HG02885 (cell line): ENCODE data around the gene TBXAS1.
"Not testable (repeated sequence)": the region's sequence is repeated elsewhere in the genome, so short reads cannot be mapped to it uniquely, and the experiment has no call there.

Experiments used
- ATAC-seq: cut with Tn5 transposase; IDR thresholded peaks from one replicate; pipeline ENCODE4 v1.9.1; 2021; ENCODE audit warnings: mild to moderate bottlenecking; ENCODE audit not compliant: unreplicated experiment, poor library complexity

The TBXAS1 gene

DNA sequence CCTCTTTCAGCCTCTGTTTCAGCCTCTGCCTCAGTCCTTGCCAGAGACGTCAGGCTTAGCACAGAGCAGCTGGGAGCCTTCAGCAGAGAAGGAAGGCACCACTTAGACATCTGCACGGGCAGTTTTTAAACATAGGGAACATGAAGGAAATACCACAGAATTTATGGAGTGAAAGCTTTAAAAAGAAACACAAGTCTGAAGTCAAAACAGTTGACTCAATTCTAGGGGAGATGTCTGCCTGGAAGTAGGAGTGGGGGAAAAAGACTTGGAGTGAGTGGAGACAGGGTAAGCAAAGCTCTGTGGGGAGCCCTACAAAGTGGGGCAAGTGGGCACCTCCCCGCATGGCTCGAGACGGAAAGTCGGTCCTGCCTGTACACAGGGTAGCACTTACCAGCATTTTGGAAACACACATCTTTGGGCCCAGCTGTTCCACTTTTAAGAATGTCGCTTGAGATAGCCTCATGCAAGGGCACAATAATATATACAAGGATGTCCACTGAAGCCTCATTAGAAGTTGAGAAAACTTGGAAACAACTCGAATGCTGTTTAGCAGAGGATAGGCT lies 5.0 kb upstream of the TBXAS1 start:
- no peak for ATAC-seq

DNA sequence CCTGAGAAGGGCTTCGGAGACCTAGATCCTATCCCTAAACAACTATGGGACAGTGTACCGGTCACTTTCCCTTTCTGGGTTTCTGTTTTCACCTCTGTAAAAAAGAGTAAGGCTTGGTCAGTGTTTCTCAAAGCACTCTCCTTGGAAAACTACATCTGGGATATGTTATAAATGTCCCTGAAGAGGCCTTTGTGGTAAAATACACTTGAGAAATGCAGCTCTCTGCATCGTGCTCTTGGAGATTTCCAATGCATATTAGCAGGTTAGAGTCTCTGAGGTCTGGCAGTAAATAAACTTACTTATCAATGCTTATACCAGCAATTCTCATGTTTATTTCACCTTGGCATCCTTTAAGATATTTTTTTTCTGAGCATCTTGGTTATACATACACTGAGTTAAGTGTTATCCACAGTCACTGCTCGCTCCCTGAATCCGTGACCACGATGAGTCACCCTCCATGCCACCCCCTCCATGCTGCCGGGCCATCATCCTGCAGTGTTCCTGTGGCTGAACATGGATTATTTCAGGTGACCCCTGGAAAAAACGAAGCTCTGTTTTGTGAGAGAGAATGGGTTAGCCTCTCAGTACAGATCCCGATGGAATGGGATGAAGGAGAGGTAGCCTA lies 3.3 kb upstream of the TBXAS1 start:
- ATAC-seq, result no peak

DNA sequence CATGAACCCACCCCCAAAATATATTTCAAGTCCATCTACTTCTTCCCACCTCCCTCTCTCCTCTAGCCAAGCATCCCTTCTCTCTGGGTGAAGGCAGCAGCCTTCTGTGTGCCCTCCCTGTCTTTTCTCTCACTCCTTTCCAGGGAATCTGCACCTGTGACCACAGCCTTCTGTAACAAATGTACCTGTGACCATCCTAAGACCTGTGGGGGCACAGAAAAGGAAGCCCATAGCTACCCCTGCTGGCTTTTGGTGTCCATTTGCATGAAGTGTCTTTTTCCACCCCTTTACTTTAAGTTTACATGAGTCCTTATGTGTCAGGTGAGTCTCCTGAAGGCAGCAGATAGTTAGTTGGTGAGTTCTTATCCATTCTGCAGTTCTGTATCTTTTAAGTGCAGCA lies 2.0 kb upstream of the TBXAS1 start:
- ATAC-seq, result no peak

DNA sequence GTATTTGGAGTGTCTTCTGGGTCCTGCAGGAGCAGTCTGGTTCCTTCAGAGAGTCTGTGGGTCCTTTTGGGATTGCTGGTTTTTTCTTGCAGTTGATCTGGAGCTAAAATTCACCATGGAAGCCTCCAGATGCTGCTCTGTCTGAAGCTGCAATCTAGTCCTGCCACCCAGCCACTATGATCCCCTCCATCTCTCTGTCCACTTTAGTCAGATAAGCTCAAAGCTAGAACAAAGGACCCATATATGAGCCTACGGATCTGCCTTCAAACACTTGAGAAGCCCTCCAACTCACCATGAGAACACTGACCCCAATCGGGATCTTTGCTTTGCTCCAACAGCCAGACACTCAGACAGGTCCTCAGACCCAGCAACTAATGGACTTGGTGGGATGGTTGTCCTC lies 618 bp upstream of the TBXAS1 start:
- ATAC-seq, result no peak

DNA sequence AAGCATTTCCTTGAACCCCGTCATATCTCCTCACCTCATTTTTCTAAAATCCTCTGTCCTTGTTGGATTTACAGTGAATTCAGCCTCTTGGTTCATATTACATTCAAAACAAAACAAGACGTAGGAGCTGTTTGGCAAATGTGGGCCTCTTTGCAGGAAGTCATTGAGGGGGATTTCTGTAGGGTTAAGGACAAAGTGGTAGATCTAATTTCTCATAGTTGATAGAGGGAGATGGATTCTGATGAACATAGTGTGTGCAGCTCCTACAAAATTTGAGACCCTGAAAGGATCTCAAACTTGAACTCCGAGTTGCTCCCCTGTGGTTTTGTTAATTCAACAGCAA lies 682 bp downstream of the TBXAS1 start:
- ATAC-seq, result no peak

DNA sequence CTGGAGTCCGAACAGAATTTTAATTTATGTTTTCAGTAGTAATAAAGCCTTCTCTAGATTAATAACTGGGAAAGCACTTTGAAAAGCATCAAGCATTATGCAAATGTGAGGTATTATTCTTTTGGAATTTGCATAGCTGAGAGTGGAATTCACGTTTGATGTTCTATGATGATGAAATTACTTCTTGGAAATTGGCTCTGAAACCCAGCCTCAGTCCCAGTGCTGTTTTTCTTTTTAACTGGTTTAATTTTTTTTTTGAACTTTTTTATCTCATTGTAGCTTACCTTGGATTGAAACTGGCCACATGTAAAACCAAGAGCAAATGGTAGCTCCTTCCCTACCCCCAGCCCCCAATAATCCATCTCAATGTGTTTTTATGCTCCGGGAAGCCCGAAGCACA lies 1.2 kb downstream of the TBXAS1 start:
- ATAC-seq, result no peak

DNA sequence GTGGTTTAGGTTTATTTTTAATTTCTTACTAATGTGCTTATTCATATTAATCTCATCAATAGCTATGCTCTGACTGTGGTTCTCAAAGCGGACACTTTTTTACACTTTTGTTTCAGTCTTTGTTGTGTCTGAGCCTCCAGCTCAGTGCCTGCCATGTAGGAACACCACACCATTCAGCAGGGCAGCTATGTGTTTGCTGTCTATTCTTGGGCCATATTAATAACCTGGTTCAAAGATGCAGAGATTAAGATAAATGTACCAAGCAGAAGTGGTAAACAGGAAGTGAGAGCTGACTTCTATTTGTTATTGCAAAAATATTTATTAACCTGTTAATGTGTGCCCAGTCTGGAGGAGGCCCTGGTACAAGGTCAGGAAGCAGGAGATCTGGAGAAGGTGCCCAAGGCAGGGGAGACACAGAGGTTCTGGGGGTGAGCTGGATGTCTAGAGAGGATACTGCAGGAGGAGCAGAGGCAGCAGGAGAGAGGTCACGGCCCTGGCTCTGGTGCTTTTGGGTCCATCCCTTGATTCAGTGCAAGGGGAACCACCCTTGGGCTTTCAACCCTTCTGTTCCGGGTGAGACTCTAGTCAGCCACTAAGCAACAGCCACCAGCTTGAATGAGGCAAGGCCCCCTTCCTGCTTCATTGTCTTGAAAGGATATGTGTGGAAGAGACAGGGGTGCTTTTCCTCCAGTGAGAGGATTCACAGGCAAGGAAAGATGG lies 1.9 kb downstream of the TBXAS1 start:
- ATAC-seq, result no peak

DNA sequence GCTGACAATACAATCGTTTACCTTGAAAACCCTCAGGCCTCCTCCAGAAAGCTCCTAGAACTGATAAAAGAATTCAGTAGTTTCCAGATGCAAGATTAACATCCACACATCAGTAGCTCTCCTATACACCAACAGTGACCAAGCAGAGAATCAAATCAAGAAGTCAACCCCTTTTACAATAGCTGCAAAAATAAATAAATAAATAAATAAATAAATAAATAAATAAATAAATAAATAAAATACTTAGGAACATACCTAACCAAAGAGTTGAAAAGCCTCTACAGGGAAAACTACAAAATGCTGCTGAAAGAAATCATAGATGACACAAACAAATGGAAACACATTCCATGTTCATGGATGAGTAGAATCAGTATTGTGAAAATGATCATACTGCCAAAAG lies 6.8 kb downstream of the TBXAS1 start:
- not testable (repeated sequence) for ATAC-seq

DNA sequence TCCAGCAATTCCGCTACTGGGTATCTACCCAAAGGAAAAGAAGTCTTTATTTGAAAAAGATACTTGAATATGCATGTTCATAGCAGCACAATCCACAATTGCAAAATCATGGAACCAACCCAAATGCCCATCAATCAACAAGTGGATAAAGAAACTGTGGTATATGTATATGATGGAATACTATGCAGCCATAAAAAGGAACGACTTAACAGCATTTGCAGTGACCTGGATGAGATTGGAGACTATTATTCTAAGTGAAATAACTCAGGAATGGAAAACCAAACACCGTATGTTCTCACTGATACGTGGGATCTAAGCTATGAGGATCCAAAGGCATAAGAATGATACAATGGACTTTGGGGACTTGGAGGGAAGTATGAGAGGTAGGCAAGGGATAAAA lies 8.2 kb downstream of the TBXAS1 start:
- ATAC-seq, result not testable (repeated sequence)

DNA sequence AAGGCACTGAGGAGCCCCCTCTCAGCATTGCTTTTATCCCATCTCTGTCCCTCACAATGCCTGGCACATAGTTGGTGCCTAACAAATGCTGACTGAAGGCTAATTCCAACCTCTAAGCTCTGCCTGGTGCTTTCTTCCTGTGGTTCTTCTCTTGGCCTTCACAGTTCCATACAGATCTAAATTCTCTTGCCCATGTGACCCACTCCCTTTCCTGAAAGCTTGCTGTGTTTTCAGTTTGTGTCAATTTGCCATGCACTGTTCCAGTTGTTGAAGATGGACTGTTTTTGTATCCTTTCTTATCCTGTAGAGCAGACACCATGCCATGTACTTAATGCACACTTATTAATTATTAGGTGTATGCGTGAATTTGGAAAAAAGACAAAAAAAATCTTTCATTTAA lies 9.2 kb downstream of the TBXAS1 start:
- no peak for ATAC-seq

DNA sequence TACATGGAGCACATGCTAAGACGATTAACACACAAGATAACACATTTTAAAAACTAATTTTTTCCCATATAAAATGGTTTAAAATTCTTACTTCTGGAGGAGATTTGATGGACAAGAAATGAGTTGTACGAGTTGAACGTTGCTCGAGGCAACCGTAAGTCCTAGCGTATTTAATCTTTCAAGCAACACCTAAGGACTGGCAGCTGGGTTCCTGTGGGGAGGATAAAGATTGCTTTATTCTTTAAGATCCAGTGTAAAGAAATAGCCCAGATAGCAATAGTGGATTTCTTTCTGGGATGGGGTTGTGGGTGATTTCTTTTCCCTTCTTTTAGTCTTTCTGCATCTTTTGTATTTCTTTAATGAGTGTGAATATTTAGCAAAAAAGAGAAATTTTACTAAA lies 9.8 kb downstream of the TBXAS1 start:
- ATAC-seq, result no peak

DNA sequence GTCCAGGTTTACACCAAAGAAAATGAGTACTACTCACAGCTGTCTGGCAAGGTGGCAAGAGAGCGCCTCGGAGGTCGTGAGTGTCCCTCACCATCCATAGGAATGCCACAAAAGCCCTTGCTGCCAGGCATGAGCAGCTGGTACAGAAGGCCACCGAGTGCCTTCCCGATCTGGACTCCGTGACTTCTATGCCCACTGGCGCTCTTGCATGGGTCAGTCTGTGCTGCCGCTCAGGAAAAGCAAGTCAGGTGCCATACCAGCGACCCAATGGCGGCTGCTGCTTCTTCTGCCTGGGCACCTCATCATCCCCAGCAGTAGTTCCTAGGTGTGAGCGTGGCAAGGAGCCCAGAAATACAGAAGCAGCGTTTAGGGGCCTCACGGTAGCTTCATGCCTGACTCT lies 11.7 kb downstream of the TBXAS1 start:
- ATAC-seq, result no peak

DNA sequence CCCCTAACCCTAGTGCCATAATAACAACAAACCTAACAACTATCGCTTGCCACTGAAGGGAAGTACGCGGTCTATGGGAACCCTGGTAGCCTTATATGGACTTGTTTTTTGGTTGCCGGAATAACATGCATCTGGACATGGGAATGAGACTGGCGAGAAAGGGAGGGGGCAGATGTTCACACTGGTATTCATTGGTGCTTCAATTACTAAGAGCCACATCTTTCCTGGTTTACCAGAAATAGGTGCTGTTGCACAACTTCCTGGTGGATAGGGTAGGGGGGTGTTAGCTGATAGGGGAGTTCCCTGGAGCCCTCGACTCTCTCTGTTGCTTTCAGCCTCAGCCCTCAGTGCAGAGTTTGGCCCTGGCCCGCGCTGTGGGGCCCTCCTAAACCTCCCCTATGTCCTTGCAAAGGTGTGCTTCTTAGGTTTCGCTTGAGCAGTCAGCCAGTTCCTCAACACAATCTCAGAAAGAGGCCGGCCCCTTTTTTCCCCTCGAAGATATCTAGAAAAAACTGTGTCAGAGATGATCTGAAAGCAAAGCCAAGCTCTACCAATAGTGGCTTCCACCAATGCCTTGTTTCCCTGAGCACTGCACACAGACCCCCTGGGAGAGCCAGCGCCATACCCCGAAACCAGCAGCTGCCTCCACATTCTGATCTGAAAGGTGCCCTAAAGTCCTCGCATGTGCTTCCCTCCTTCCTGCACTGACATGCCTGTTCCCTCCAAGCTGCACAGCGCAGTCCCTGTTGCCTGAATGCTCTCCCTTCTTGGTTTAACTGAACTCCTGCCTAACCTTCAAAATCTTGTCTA lies 13.5 kb downstream of the TBXAS1 start:
- ATAC-seq, result peak; percentile 84

DNA sequence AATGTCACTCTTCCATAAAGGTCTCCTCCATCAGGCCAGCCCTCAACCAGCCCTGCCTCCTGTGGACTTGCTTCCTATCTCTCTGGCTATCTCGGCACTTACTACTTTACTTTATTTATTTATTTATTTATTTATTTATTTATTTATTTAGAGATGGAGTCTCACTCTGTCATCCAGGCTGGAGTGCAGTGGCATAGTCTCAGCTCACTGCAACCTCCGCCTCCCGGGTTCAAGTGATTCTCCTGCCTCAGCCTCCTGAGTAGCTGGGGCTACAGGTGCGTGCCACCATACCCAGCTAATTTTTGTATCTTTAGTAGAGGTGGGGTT lies 14.1 kb downstream of the TBXAS1 start:
- not testable (repeated sequence) for ATAC-seq

DNA sequence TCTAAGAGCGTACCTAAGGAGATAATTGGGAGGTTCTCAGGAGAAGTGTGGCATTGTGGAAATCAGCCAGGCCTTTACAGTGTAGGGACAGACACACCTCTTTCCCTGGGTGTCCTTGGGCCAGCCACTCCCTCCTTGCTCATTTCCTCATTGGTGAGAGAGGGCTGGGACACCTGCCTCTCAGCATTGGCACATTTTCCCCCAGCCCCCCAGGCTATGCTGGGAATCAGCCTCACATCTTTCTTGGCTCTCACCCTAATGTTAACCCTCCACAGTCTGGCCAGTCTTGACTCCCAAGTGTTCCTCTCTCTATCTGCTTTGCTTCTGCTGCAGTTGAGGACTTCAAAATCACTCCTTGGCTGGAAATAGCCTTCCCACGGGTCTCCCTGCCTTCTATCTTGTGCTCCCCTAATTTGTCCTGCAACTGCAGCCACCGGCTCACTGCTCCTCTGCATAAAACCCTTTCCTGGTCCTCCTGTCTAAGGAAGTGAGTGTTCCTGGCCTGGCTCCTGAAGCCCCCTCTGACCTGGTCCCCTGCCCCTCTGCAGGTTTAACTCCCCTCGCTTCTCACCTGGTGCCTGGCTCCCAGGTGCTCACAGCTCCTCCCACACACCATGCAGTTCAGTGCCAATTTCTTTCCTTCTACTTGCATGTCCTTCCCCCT lies 15.8 kb downstream of the TBXAS1 start:
- ATAC-seq, result no peak

DNA sequence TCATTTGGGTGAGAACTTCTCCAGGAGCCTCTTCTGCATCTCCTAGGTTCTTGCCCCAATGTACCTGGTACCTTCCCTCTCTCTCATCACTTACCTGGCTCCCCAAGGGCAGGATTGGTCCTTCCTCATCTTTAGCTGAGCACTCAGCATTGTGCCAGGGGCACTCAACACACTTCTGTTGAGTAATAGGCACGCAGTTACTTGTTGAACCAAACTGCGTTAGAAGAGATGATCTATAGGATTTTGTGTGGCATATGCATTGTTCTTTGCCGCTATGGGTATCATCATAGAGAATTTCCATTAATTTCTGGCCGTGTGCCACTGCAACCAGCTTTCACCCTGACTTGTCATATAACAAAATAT lies 16.4 kb downstream of the TBXAS1 start:
- ATAC-seq, result no peak

DNA sequence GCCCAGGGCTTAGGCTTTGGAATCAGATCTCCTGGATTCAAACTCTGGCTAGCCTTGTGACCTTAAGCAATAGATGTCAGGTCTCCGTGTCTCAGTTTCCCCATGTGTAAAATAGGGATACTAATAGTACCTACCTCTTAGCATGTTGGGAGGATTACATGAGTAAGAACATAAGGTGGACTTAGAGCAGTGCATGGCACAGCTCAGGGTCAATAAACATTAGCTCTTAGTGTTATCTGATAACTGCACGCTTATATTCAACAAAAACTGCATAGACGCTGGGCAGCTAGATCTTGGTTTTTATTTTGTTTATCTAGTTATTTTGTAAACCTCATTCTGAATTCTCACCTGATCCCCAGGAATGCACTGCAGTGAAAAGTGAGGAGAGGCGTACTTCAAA lies 17.2 kb downstream of the TBXAS1 start:
- no peak for ATAC-seq

DNA sequence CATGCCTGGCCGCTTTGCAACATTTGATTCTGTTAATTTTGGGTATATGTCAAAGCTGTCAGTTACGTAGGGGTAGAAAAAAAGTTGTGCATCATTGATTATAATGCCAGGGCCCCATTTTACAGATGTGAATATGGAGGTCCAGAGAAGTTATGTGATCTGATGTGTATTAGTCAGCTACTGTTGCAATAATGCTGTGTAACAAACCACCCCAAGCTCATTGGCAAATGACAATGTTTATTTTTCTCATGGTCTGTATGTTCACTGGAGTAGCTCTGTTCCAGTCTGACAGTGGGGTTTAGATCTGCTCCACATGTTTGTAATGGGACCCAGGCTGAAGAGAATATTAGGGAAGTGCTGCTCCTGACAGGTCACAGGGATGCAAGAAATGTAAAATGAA lies 19.2 kb downstream of the TBXAS1 start:
- no peak for ATAC-seq

DNA sequence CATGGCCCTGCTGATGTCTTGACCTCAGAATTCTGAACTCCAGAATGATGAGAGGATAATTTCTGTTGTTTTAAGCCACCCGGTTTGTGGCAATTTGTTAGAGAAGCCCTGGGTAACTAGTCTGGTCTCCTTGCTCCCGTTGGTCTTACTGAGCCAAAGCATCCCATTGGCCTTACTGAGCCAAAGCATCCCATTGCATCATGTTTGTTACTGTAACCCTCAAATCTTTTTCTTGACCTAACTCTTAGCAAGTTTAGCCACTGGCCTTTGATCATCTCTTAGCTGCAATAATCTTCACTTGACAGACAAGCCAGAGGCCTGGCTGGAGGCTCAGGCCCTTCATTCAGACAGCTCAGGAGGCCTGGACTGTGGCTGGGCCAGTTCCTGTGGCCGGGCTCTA lies 21.8 kb downstream of the TBXAS1 start:
- no peak for ATAC-seq

DNA sequence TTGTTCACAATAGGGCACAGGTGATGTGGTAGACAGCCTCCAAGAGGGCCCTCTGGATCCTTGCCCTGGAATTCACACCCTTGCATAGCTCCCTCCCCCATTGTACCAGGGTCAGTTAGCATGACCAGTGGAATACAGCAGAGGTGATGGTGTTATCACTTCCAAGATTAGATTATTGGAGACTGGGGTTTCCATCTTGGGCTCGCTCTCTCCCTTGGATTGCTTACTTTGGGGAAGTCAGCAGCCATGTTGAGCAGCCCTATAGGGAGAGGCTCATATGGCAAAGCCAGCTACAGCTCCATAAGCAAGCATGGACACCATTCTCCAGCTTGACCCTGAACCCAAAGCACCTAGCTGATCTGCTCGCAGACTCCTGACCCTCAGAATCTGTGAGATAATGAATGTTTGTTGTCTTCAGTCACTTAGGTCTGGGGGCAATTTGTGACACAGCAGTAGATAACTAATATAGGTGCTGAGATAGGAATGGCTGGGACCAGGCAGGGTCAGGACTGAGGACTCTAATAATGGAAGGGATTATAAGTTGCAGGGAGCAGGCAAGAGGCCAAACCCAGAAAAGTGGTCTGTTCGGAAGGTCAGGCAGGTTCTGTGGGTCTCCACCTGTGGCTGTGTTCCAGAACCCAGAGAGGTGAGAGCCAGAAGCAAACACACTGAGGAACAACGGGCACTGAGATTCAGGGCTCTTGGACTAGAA lies 22.9 kb downstream of the TBXAS1 start:
- ATAC-seq, result no peak
